WTC11 (cell line): Measurements from ENCODE around the gene MCMBP. TPM values are rescaled to one million over a fixed set of nuclear protein-coding genes. Genes with fewer than 3 reads are reported as not detected.

Source experiments
- ATAC-seq: fragments of 200-7000 bp; cut with Tn5 transposase; 2 replicates; pipeline ENCODE4 v1.10.0; 2021; ENCODE audit warnings: mild to moderate bottlenecking, moderate library complexity
- CTCF ChIA-PET: fragments of 300-600 bp; sonication (Branson Sonifier 250); formaldehyde crosslinking; loops from one replicate; lab custom pipeline; 2021; ENCODE audit warnings: antibody characterized with exemption; lab: Charles Lee
- POLR2A ChIA-PET: fragments of 350-600 bp; sonication (Branson Sonifier 250); formaldehyde crosslinking; loops from one replicate; lab custom pipeline; 2021; ENCODE audit warnings: antibody characterized with exemption; lab: Charles Lee
- DNase-seq: peaks from one replicate; pipeline ENCODE4 v3.0.0; 2021; ENCODE audit warnings: low spot score
- H3K27ac Mint-ChIP-seq: 2 replicates; pipeline ENCODE4 v1.8.0; 2021; ENCODE audit warnings: mixed read lengths
- H3K27me3 Mint-ChIP-seq: 2 replicates; pipeline ENCODE4 v1.8.0; 2021; ENCODE audit warnings: low read depth, mild to moderate bottlenecking, moderate library complexity, mixed read lengths
- H3K36me3 Mint-ChIP-seq: 2 replicates; pipeline ENCODE4 v1.8.0; 2021; ENCODE audit warnings: mixed read lengths
- H3K4me1 Mint-ChIP-seq: 2 replicates; pipeline ENCODE4 v1.8.0; 2022; ENCODE audit warnings: mixed read lengths
- H3K4me3 Mint-ChIP-seq: 2 replicates; pipeline ENCODE4 v1.8.0; 2021; ENCODE audit warnings: mild to moderate bottlenecking, moderate library complexity, mixed read lengths
- H3K9me3 Mint-ChIP-seq: 2 replicates; pipeline ENCODE4 v1.8.0; 2021; ENCODE audit warnings: mixed read lengths
- CDX4 ChIP-seq: fragments of 250-450 bp; sonication (Bioruptor Pico); IDR thresholded peaks from 2 replicates; pipeline ENCODE4 v1.9.0; 2021; ENCODE audit warnings: moderate library complexity, mild to moderate bottlenecking, inconsistent platforms, borderline replicate concordance
- CREM ChIP-seq: sonication (generic); formaldehyde crosslinking; IDR thresholded peaks from 2 replicates; pipeline ENCODE4 v1.8.1; 2022; ENCODE audit warnings: mild to moderate bottlenecking, missing genetic modification reagents, moderate library complexity
- E2F5 ChIP-seq: sonication (generic); formaldehyde crosslinking; IDR thresholded peaks from 2 replicates; pipeline ENCODE4 v1.8.1; 2022; ENCODE audit warnings: mild to moderate bottlenecking, moderate library complexity, missing genetic modification reagents
- FOXP1 ChIP-seq: sonication (generic); formaldehyde crosslinking; IDR thresholded peaks from 2 replicates; pipeline ENCODE4 v1.8.0; 2022; ENCODE audit warnings: missing genetic modification reagents, mild to moderate bottlenecking, moderate library complexity, borderline replicate concordance
- GRHL2 ChIP-seq: fragments of 250-450 bp; sonication (Bioruptor Pico); IDR thresholded peaks from 2 replicates; pipeline ENCODE4 v1.8.0; 2022; ENCODE audit warnings: mild to moderate bottlenecking, moderate library complexity; ENCODE audit not compliant: insufficient replicate concordance, severe bottlenecking
- GTF2I ChIP-seq: fragments of 250-450 bp; sonication (Bioruptor Pico); conservative IDR thresholded peaks from 2 replicates; pipeline ENCODE4 v1.4.0; 2021; ENCODE audit warnings: mild to moderate bottlenecking
- HMGA2 ChIP-seq: fragments of 250-450 bp; sonication (Bioruptor Pico); IDR thresholded peaks from 2 replicates; pipeline ENCODE4 v1.4.0; 2021; ENCODE audit warnings: mild to moderate bottlenecking, moderate library complexity
- IRF1 ChIP-seq: sonication (generic); formaldehyde crosslinking; IDR thresholded peaks from 2 replicates; pipeline ENCODE4 v1.8.0; 2023; ENCODE audit warnings: missing genetic modification reagents
- JAZF1 ChIP-seq: fragments of 250-450 bp; sonication (Bioruptor Pico); IDR thresholded peaks from 2 replicates; pipeline ENCODE4 v1.9.0; 2021; ENCODE audit warnings: moderate library complexity, mild to moderate bottlenecking, inconsistent platforms
- JUN ChIP-seq: sonication (generic); formaldehyde crosslinking; IDR thresholded peaks from 2 replicates; pipeline ENCODE4 v1.8.0; 2023; ENCODE audit warnings: mild to moderate bottlenecking, missing genetic modification reagents
- MYBL2 ChIP-seq: sonication (generic); formaldehyde crosslinking; IDR thresholded peaks from 2 replicates; pipeline ENCODE4 v1.8.1; 2023; ENCODE audit warnings: mild to moderate bottlenecking, moderate library complexity, missing genetic modification reagents
- NFYB ChIP-seq: sonication (generic); formaldehyde crosslinking; conservative IDR thresholded peaks from 2 replicates; pipeline ENCODE4 v1.8.0; 2022; ENCODE audit warnings: low read depth, missing genetic modification reagents
- NR3C1 ChIP-seq: sonication (generic); formaldehyde crosslinking; conservative IDR thresholded peaks from 2 replicates; pipeline ENCODE4 v1.8.1; 2023; ENCODE audit warnings: low read depth, mild to moderate bottlenecking, missing genetic modification reagents
- PRDM15 ChIP-seq: sonication (generic); formaldehyde crosslinking; IDR thresholded peaks from 2 replicates; pipeline ENCODE4 v1.8.0; 2022; ENCODE audit warnings: missing genetic modification reagents
- SMAD4 ChIP-seq: sonication (generic); formaldehyde crosslinking; IDR thresholded peaks from 2 replicates; pipeline ENCODE4 v1.8.0; 2022; ENCODE audit warnings: mild to moderate bottlenecking, missing genetic modification reagents
- USF2 ChIP-seq: sonication (generic); formaldehyde crosslinking; IDR thresholded peaks from 2 replicates; pipeline ENCODE4 v1.8.1; 2023; ENCODE audit warnings: mild to moderate bottlenecking, missing genetic modification reagents, moderate library complexity
- ZNF281 ChIP-seq: sonication (generic); formaldehyde crosslinking; IDR thresholded peaks from 2 replicates; pipeline ENCODE4 v1.8.0; 2023; ENCODE audit warnings: mild to moderate bottlenecking, missing genetic modification reagents
- ZNF317 ChIP-seq: sonication (generic); formaldehyde crosslinking; IDR thresholded peaks from 2 replicates; pipeline ENCODE4 v1.8.1; 2023; ENCODE audit warnings: low read depth, mild to moderate bottlenecking, moderate library complexity, missing genetic modification reagents, borderline replicate concordance
- ZNF416 ChIP-seq: fragments of 250-450 bp; sonication (Bioruptor Pico); IDR thresholded peaks from 2 replicates; pipeline ENCODE4 v1.9.0; 2021; ENCODE audit warnings: mild to moderate bottlenecking, inconsistent platforms
- ZNF532 ChIP-seq: fragments of 250-450 bp; sonication (Bioruptor Pico); IDR thresholded peaks from 2 replicates; pipeline ENCODE4 v1.9.0; 2021; ENCODE audit warnings: mild to moderate bottlenecking, borderline replicate concordance
- total RNA-seq: library from RNA; stranded (reverse); gene quantifications from 3 replicates; pipeline ENCODE4 v1.2.3, GENCODE V29; 2021

MCMBP gene
- total RNA-seq, 1 experiment from 2014 or later = 64.7 TPM

- TF ChIP-seq PRDM15 (CRISPR knock-in tag) (no peak), FOXP1 (CRISPR knock-in tag) (no peak)
These were observed 23.4 kb downstream of the MCMBP start (continued) for GRCh38 chr10:119849031-119849789.

GRCh38 chr10:119845656-119846055 is 27.0 kb downstream of the MCMBP start:
- H3K4me3 Mint-ChIP-seq = no peak overlapping the region
- H3K4me1 Mint-ChIP-seq = no peaks in the 10 kb centered on the region
- DNase-seq (no peak), ATAC-seq (no peak)
- TF ChIP-seq ZNF281 (CRISPR knock-in tag) (no peak), GTF2I (CRISPR knock-in tag) (no peak), CREM (CRISPR knock-in tag) (no peak), GRHL2 (CRISPR knock-in tag) (no peak), JAZF1 (no peak), USF2 (CRISPR knock-in tag) (no peak), JUN (no peak), ZNF532 (CRISPR knock-in tag) (no peak), HMGA2 (CRISPR knock-in tag) (no peak), ZNF317 (no peak), MYBL2 (CRISPR knock-in tag) (no peak), E2F5 (CRISPR knock-in tag) (no peak), SMAD4 (CRISPR knock-in tag) (no peak), NR3C1 (CRISPR knock-in tag) (no peak), CDX4 (CRISPR knock-in tag) (no peak), IRF1 (no peak), NFYB (CRISPR knock-in tag) (no peak), ZNF416 (CRISPR knock-in tag) (no peak)
- no peaks in the 10 kb centered on the region for H3K27me3 Mint-ChIP-seq
- peaks cover 81% of the 10 kb centered on the region for H3K36me3 Mint-ChIP-seq
- H3K27ac Mint-ChIP-seq = no peak overlapping the region
- CTCF ChIA-PET = interaction anchor here (0.9 kb wide), 1 partner anchor 95 kb away, joined by 4 read pairs; no protein-coding TSS in a partner anchor
- POLR2A ChIA-PET = no interaction called here
- no peaks in the 10 kb centered on the region for H3K9me3 Mint-ChIP-seq
